Panc1 (cell line): ENCODE results near the gene MMRN2. TPM values are rescaled to one million over a fixed set of nuclear protein-coding genes. Genes with fewer than 3 reads are reported as not detected.

Source experiments
- ATAC-seq: fragments of 200-7000 bp; cut with Tn5 transposase; 2 replicates; pipeline ENCODE4 v1.9.1; 2020; ENCODE audit warnings: mild to moderate bottlenecking, moderate library complexity
- BruUV-seq: library from RNA; stranded (reverse); fragments of 400-500 nt; replicated peaks from 2 replicates; lab custom pipeline; 2021; lab: Mats Ljungman, UMichigan
- CTCF ChIA-PET: fragments of 300-600 bp; sonication (Branson Sonifier 250); formaldehyde crosslinking; loops from one replicate; lab custom pipeline; 2022; ENCODE audit warnings: antibody characterized with exemption; lab: Charles Lee
- POLR2A ChIA-PET: fragments of 300-600 bp; sonication (Branson Sonifier 250); formaldehyde crosslinking; loops from one replicate; lab custom pipeline; 2022; ENCODE audit warnings: antibody characterized with exemption; lab: Charles Lee
- DNase-seq: peaks from one replicate; pipeline ENCODE4 v3.0.0-alpha.2; 2010; ENCODE audit warnings: low read depth, low spot score
- H3K27ac ChIP-seq: 2 replicates; pipeline ENCODE4 v1.5.1; 2011; ENCODE audit warnings: mild to moderate bottlenecking, low read length, inconsistent platforms
- H3K27me3 ChIP-seq: fragments of 200-500 bp; sonication (Bioruptor generic); 2 replicates; pipeline ENCODE4 v1.6.0; 2014; ENCODE audit warnings: low read length, inconsistent platforms; ENCODE audit not compliant: control insufficient read depth, insufficient read depth
- H3K36me3 ChIP-seq: fragments of 200-500 bp; sonication (Bioruptor generic); 2 replicates; pipeline ENCODE4 v1.5.1; 2014; ENCODE audit warnings: inconsistent platforms, mild to moderate bottlenecking, low read length, moderate library complexity; ENCODE audit not compliant: control insufficient read depth, insufficient read depth
- H3K4me1 ChIP-seq: 2 replicates; pipeline ENCODE4 v1.5.1; 2011; ENCODE audit warnings: inconsistent platforms, mild to moderate bottlenecking, low read length, moderate library complexity; ENCODE audit not compliant: control insufficient read depth, insufficient read depth
- H3K4me3 ChIP-seq, 2 experiments: 2 replicates each; pipeline ENCODE4 v1.5.1; 2011 to 2012; ENCODE audit warnings: low read depth in 2 of 2, low read length in 2 of 2, mild to moderate bottlenecking in 2 of 2, inconsistent platforms in 1 of 2, moderate library complexity in 1 of 2
- H3K9me3 ChIP-seq: fragments of 200-500 bp; sonication (Bioruptor generic); 2 replicates; pipeline ENCODE4 v1.5.1; 2014; ENCODE audit warnings: low read depth, mild to moderate bottlenecking, inconsistent platforms, low read length, moderate library complexity; ENCODE audit not compliant: control insufficient read depth, insufficient read depth
- POLR2AphosphoS5 ChIP-seq: IDR thresholded peaks from 2 replicates; pipeline ENCODE4 v1.6.1; 2012; ENCODE audit warnings: mild to moderate bottlenecking, low read depth, low read length, moderate library complexity
- REST ChIP-seq, 2 experiments: IDR thresholded peaks; 2 replicates each; pipeline ENCODE4 v1.6.1; 2011 to 2012; ENCODE audit warnings: low read depth in 2 of 2, control low read depth in 1 of 2, low read length in 1 of 2, mild to moderate bottlenecking in 1 of 2, moderate library complexity in 1 of 2; ENCODE audit not compliant: insufficient read depth in 1 of 2
- SIN3A ChIP-seq: IDR thresholded peaks from 2 replicates; pipeline ENCODE4 v1.6.1; 2012; ENCODE audit warnings: low read depth, mild to moderate bottlenecking, low read length, moderate library complexity, borderline replicate concordance; ENCODE audit not compliant: insufficient read depth
- TCF7L2 ChIP-seq: IDR thresholded peaks from 2 replicates; pipeline ENCODE4 v1.6.1; 2011; ENCODE audit warnings: mild to moderate bottlenecking, low read depth, low read length, inconsistent platforms
- in situ Hi-C: cut with HindIII; loops from 2 replicates; pipeline ENCODE4 v1.10.0; 2016; ENCODE audit warnings: low sequenced_read_pairs, low pct_unique_long_range_greater_than_20kb
- intact Hi-C: fragments of 100-400 bp; cut with micrococcal nuclease; formaldehyde crosslinking; loops from one replicate; pipeline ENCODE4 v1.10.0; 2022; ENCODE audit not compliant: unreplicated experiment
- total RNA-seq: library from RNA; stranded (reverse); gene quantifications from one replicate; pipeline ENCODE4 v1.2.1, GENCODE V29; 2021; ENCODE audit not compliant: unreplicated experiment
- TF ChIP-seq, protein P1 (sequence below): fragments of 450-650 bp; IDR thresholded peaks from 2 replicates; pipeline ENCODE4 v1.5.1; 2017; ENCODE audit warnings: mild to moderate bottlenecking

MMRN2 gene
- total RNA-seq, 1 experiment from 2014 or later: 1.0 TPM

GRCh38 chr10:86918022-86918471, 39.4 kb downstream of the MMRN2 start:
- Histone ChIP-seq H3K36me3 (peaks cover 20% of the 10 kb centered on the region), H3K4me3 (no peak overlapping the region), H3K27ac (no peak overlapping the region), H3K4me1 (no peaks in the 10 kb centered on the region), H3K9me3 (no peaks in the 10 kb centered on the region), H3K27me3 (no peaks in the 10 kb centered on the region)
- POLR2A ChIA-PET: interaction anchor here (0.7 kb wide), 1 partner anchor 426 kb away, joined by 4 read pairs; no protein-coding TSS in a partner anchor
- no peak for ATAC-seq
- CTCF ChIA-PET: interaction anchor here (1.0 kb wide), 1 partner anchor 230 kb away, joined by 11 read pairs; no protein-coding TSS in a partner anchor
- TF ChIP-seq SIN3A (no peak), POLR2AphosphoS5 (no peak), REST (IDR thresholded peaks at IDR 0.05; ENCODE audit: insufficient read depth in 1 of 2, low read depth in 2 of 2, low read length in 1 of 2) (no peak)
- TF ChIP-seq, protein P1, sequence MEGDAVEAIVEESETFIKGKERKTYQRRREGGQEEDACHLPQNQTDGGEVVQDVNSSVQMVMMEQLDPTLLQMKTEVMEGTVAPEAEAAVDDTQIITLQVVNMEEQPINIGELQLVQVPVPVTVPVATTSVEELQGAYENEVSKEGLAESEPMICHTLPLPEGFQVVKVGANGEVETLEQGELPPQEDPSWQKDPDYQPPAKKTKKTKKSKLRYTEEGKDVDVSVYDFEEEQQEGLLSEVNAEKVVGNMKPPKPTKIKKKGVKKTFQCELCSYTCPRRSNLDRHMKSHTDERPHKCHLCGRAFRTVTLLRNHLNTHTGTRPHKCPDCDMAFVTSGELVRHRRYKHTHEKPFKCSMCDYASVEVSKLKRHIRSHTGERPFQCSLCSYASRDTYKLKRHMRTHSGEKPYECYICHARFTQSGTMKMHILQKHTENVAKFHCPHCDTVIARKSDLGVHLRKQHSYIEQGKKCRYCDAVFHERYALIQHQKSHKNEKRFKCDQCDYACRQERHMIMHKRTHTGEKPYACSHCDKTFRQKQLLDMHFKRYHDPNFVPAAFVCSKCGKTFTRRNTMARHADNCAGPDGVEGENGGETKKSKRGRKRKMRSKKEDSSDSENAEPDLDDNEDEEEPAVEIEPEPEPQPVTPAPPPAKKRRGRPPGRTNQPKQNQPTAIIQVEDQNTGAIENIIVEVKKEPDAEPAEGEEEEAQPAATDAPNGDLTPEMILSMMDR: no peak
- no TSS peak for BruUV-seq
- in situ Hi-C loops: no loop called here
- intact Hi-C loops: no loop called here
- DNase-seq: no peak

DNA sequence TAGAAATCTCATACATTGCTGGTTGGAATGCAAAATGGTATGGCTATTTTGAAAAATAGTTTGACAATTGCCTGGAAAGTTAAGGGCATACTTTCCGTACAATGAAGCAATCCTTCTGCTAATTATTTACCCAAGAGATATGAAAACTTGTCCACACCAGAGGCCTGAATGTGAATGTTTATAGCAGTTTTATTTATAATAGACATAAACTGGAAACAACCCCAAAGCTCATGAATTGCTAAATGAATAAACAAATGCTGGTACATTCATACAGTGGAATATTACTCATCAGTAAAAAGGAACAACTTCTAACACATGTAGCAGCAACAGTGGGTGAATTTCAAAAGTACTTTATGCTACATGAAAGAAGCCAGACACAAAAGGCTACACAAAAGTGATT, 42.7 kb downstream of the MMRN2 start:
- H3K27ac ChIP-seq: no peak overlapping the region
- no peak for DNase-seq
- no peak for TF ChIP-seq REST (IDR thresholded peaks at IDR 0.05; ENCODE audit: insufficient read depth in 1 of 2, low read depth in 2 of 2, low read length in 1 of 2)
- TF ChIP-seq, protein P1: no peak
- no peak for TF ChIP-seq TCF7L2
- no peak for TF ChIP-seq POLR2AphosphoS5
- no peak for TF ChIP-seq SIN3A
- no TSS peak for BruUV-seq
- peaks cover 26% of the 10 kb centered on the region for H3K36me3 ChIP-seq
- ATAC-seq: no peak
- no peaks in the 10 kb centered on the region for H3K4me1 ChIP-seq
- no peak overlapping the region for H3K4me3 ChIP-seq
- ChIA-PET POLR2A (no interaction called here), CTCF (no interaction called here)
- in situ Hi-C loops: no loop called here
- intact Hi-C loops: no loop called here
- no peaks in the 10 kb centered on the region for H3K27me3 ChIP-seq
- no peaks in the 10 kb centered on the region for H3K9me3 ChIP-seq
